ENCODE data around the gene BSND.

Gene BSND

DNA sequence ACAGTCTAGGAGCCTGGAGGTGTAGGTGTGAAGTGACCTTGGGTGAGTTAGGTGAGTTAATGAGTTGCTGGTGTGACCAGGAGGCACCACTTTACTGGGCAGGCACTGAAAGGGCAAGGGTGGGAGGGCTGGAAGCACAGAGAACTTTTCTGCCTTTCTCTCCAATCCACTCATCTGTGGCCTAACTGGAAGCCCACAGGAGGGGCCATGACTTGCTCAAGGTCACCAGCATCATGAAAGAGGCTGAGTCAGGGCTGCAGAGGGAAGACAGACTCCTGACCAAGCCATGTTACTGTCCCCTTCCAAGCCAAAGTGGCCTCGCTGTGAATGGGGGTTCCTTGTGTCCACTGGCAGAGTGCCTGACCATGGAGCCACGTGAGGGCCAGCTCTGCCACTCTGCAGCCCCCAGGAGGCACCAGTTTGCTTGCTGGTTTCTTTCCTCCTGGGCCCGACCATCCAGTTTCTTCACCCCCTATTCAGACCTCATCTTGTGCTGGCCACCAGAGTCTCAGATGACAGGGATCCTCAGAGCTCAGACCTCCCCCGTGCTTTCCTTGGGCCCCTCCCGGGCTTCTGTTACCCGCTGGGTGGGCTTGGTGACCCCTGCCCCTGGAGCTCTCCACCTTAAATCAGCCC lies 4.3 kb upstream of the BSND start:
- no peak for DNase-seq

DNA sequence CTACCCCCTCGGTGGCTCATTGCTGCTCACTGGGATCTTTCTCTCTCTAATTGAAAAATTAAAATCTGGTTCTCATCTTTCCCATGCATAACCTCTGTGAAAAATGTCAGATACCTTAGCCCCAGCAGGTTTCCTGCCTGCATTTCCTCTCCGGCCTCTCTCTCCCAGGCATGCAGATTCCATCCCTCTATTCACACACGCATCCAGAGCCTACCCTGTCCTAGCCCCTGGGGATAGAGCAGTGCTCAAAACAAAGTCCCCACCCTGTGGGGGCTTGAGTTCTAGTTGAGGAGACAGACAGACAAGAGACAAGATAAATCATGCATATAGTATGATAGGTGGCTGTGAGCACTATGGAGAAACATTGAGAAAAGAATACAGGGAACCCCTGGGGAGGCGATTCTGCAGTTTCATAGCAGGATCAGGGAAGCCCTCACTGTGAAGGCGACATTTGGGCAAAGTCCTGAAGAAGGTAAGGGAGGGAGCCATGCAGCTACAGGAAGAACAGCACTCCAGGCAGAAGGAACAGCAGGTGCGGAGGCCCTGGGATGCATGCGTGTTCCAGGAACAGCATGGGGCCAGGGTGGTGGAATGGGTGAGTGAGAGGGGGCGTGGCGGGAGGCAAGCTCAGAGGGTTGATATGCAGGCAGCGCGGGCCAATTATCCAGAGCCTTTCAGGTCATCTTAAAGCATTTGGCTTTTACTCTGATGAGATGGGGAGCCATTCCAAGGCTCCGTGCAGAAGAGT lies 3.5 kb upstream of the BSND start:
- peak; percentile 23 to 31 for DNase-seq

DNA sequence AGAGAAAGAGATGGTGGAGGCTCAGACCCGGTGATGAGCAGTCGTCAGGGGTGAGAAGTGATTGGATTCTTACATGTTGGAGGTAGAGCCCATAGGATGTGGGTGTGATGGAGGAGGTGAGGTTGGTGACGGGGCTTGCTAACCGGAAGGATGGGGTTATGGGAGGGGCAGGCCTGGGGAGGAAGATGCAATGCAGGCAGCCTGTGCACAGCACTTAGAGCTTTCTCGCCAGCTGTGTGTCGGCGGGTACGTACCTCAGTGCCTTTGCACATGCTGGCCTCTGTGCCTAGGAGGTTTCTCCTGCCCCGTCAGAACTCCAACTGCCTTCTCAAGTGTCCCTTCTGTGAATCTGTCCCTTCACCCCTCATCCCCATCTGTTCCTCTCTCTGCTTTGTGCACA lies 2.9 kb upstream of the BSND start:
- no peak for DNase-seq

DNA sequence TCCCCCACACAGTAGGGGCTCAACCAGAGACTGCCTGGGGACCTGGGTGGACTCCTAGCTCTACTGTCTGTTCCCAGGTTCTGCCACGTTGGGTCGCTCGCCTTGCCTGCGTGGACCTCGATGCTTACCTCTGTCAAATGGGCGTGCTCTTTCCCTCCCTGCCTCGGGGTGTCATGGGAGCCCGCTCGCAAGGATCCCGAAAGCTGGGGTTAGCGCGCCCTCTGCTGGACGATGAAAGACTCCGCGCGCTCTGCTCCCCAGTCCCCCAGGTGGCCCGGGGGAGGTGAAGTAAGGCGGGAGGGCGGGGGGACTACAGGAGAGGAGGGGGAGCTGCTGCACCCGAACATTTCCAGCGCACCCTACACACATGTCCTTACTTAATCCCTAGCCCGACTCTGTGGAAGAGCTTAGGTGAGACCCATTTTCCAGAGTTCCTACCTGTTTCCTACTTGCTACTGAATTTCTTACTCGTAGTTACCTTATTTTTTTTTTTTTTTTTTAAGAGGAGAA lies 2.3 kb upstream of the BSND start:
- DNase-seq = peak; percentile 78 to 83

DNA sequence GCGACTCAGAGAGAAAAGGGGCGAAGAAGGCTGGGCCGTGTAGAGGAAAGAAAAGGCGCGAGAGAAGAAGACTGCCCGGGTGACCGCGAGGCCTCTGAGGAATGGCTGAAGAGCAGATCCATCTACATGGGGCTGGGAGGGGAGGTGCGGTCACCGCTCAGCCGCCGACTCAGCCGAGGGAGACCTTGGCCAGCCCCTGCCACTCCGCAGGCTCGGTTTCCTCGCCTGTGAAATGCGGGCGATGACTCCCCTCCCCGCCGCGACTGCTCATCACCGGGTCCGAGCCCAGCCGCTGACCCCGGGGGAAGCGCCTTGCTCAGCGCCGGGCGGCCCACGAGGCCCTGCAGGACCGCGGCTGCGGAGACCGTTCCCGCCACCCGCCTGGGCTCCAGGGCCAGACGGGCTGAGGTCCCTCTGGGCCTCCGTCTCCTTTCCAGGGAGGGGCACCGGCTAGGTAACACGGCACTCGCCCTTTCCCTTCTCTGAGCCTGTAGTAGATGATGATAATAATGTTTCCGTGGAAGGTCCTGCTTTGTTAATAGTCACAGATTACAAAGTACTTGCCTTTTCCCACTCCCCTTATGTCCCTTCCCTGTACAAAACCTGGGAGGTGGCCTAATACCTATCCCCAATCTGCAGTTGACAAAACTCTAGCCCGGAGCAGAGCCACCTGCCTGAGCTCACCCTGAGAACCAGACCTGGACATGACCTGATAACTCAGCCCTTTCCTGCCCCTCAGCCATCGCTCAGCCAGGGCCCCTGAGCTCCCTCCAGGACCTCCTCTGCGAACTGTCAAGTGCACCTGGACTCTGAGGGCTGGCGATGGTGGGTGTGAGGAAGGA lies 1.6 kb upstream of the BSND start:
- DNase-seq = no peak

DNA sequence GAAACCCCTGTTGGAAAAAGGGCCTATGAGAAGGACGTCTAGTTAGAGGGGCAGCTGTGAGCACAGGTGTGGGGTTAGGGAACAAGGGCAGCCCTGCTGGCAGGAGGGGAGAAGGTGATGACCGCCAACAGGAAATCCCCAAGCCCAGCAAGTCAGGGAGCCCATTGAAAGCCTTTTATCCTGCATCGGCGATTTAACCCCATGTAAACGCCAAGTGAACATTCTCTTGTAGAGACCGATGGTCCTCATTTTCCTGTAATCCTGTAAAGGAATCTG lies 1.1 kb upstream of the BSND start:
- no peak for DNase-seq

DNA sequence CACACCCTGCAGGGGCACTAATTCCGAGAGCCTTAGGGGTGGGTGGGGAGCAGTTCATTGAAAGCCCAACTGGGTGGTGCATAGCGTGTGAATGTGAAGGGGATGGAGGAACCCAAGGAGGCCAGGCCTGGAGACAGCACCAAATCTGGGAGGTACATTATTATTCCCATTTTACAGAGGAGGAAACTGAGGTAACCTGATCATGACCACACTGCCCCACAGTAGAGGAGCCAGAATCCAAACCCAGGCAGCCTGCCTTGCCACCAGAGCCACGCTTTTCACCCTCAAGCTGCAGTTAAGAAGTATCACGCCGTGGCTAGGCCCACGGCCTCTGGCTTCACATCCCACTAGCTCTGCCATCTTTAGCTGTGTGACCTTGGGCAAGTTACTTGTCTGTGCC lies 633 bp upstream of the BSND start:
- no peak for DNase-seq

DNA sequence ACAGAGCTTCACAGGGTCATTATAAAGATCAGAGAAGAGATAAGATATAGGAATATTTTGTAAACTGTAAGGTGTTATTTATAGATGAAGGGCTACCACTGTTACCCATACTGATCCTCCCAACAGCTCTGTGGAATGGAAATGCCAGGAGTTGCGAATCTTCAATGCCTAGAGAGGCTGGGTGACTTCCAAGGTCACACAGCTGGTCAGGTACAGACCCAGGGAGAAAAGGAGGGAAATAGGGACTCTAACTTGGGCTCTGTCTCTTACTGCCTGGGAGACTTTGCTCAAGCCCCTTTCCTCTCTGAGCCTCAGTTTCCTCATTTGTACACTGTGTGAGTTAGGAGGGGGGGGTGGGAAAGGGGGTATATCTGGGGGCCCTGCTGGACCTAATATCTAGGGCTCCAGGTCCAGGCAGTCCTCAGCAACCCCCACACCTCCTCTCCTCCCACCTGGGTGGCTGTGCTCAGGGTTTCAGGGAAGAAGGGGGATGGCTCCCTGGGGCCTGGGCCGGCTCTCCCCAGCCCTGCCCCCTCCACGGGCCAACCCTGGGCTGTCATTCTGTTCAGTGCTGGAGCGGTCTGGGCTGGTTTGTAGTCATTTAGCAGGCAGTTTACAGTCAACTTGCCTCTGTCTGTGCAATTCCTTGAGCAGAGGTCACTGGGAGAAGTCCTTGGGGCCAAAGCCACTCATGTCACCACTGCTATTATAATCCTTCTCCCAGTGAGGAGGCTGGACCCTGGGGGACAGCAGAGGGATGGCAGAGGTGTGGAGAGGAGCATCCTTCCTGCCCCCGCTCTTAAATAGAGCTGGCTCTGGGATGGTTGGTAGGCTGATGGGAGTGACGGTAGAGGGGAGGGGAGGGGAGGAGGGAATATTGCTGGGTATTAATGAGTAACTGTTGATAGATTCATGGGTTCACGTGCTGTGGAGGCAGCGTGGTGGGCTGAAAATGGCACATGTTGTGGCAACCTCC lies 1.7 kb downstream of the BSND start:
- DNase-seq = no peak

DNA sequence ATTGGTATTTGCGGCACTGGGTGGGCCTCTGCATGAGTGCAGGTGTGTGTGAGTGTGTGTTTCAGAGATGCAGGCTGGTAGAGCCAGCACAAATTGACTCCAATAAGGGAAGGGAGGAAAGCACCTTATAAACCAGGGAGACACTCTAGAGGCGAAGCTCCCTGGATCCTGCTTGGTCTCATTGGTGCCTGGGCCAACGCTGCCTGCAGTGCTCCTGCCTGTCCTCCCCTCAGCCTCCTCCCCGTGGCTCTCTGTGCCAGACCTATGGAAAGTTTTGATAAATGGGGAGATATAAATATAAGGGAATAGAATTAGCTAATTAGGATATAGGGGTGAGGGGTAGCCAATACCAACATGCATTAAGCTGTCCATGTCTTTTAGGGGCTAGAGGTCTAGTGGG lies 2.6 kb downstream of the BSND start:
- DNase-seq = no peak

DNA sequence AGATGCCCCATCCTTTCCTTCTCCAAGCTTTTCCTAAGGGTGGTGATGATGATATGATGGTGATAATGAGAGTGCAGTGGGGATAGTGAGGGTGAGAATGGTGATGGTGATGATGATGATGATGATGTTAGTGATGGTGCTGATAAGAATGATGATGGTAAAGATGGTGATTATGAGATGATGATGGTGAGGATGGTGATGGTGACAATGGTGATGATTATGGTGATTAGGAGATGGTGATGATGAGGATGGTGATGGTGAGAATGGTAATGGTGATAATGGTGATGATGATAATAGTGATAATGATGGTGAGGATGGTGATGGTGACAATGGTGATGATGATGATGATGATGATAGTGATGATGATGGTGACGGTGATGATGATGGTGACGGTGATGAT lies 4.0 kb downstream of the BSND start:
- DNase-seq = no peak

DNA sequence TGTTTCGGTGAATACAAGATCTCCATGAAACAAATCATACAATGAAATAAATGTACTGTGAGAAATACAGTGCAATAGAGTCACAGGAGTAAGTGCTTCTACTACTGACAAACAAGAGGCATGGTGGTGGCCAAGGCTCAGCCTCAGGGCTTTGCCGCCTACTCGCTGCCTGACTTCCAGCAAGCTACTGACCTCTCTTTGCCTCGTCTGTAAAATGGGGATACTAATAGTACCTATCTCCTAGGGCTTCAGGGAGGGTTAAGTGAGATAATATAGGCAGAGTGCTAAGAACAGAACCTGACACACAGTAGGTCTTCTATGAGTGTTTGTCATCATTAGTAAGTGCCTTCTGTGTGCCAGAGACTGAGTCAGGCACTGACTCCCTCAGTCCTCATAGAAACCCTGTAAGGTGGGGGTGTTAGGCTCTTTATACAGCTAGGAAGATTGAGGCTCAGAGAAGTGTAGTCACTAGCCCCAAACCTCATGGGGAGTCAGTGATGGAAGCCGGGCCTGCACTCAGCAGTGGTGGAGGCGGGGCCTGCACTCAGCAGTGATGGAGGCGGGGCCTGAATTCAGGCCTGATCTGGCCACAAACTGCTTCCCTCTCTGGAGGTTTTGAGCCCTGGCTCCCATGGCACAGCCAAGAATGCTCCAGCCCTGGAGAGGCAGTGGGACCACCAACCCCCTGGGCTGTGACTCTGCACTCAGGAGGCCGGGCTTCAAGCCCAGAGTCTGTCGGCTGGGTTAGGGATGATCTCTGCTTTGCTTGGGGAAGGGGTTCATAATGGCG lies 6.8 kb downstream of the BSND start:
- no peak for DNase-seq

DNA sequence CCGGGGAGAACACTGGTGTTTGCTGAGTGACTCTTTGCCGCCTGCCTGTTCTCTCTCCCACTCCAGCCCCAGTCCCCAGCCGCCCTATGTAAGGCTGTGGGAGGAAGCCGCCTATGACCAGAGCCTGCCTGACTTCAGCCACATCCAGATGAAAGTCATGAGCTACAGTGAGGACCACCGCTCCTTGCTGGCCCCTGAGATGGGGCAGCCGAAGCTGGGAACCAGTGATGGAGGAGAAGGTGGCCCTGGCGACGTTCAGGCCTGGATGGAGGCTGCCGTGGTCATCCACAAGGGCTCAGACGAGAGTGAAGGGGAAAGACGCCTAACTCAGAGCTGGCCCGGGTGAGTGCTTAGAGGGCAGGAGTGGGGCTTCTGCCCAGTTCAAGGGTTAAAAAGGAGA lies 8.2 kb downstream of the BSND start:
- no peak for DNase-seq

DNA sequence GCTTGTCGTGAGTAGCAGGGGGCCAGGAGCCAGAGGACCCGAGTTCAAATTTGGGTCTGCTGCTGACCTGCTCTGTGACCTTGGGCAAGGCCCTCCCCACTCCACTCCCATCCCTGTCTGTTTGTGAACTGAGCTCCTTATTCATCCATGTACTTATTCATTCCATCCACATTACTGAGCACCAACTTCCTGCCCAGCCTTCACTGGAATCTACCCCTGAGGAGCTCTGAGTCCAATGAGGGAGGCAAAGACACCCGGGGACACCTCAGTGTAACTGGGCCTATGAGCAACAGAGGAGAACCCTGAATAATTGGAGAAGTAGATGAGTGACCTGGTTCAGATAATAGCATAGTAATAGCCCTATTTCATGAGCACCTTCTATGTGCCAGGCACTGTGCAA lies 8.9 kb downstream of the BSND start:
- DNase-seq = no peak

DNA sequence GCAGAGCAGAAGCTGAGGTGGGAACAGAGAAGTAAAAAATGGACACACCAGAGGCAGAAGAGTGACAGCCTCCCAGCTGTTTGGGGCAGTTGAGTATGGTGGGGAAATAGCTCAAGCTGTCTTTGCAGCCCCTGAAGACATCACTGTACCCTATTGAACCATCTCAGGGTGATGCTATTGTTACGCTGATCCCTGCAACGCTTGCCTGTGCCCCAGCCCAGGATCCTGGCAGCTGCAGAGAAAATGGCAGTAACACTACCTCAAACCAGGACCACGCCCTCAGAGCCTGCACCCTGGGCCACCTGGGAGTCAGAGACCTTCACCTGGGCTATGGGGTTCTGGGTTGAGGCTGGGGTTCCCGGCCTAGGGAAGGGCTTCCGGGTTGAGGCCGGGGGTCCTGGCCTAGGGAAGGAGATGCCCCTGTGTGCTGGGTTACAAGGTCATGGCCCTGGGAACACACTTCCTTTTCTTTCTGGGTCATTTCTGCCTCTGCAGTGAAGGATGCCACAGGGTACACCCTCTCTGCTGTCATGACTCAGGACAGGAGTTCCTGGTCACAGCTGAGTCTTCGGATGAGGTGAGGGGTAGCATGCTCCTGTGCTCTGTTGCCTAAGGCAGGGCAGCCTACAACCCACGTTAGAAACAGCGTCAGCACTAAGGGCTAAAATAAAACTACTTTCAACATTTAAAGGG lies 11.6 kb downstream of the BSND start:
- DNase-seq = no peak

DNA sequence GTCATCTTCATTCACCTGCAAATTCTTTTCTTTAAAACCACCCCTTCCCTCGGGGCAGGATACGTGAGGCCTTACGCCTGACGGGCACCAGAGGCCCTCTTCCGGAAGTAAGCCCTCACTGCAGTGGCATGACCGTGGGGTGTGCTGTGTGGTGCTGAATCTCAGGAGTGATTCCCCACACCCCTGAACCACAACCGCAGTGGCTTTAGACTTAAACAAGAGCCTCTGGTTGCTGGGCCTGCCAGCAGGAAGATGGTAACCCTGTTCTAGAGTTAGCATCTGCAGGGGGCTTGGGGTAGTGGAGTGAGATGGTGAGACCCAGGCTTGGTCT lies 12.1 kb downstream of the BSND start:
- no peak for DNase-seq

DNA sequence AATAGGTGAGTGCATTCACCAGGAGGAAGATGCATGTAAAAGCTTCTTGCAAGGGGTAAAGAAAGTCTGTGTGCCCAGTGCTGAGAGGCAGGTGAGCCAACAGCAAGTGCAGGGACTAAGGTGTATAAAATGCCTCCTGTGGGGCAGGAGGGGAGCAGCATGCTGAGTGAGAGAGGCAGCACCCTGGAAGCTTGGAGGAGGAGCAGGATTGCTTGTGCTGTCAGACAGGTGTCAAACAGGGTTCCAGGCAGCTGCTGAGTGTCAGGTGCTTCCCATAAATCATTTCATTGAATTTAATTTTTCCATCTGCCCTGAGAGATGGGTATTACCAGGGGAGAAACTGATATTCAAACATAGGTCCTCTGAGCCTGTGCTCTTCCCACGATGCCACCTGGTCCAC lies 13.9 kb downstream of the BSND start:
- DNase-seq = peak; percentile 46 to 66

DNA sequence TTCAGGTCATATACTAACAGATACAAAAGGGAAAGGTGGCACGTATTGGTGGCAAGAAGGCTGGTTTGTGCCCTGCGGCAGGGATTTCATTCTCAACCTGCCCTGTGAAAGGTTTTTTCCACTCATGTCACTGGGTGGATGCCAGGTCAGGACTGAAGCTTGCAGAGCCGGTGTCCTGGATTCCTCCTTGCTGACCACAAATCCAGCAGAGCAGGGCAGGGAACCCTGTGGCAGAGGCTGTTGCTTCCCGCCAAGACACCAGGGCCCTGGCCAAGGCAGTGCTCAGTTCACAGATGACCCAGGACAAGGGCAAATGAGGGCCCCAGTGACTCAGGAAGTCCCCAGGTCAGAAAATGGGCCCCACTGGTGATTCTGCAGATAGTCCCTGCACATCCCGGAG lies 16.4 kb downstream of the BSND start:
- no peak for DNase-seq

DNA sequence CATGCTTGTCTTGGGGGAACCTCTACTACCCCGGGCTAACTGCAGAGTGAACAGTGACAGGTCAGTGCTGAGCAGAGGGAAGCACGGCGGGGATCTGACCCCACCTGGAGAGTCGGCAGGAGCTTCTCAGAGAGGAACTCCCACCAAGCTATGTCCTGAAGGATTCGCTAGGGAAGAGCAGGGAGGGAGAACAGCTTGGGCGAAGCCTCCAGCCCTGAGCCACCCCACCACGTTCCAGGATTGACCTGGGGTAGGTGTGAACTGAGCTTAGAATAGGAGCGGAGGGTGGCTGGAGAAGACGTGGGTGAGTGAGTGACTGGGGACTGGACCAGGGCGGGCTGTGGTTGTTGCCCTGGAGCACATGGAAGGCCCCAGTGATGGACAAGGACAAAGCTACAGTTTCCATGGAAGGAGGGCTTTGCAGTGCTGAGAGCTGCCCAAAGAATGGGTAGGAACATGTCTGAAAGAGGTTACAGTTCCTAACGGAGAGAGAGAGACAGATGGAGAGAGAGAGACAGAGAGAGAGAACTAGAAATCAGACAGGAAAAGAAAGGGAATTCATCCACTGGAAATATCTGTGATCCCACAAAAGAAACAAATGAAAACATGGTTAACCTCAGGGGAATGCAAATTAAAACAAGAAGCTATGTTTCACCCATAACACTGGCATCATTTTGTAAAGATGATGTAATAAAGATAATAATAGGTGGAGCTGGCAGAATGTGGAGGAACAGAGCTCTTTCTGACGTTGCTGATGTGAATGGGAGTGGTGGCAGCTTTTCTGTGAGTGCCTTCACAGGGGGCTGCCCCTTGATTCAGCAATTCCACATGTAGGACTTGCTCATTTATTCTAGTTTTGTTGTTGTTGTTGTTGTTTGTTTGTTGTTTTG lies 17.2 kb downstream of the BSND start:
- no peak for DNase-seq

DNA sequence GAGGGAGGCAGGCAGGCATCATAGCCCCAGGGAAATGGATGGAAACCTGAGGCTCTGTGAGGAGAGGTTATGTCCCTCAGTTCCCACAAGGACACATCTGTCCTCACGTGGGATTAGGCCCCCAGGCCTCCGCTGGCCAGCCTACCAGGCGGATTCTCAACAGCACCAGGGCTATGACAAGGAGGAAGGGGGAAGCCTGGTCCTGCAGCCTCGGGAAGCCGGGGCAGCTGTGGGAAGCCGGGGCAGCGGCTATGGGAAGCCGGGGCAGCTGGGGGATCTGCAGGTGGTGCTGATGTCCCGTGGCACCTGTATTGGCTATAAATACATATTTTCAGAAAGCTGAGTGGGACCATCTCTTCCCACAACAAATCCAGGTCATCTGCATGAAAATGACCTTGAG lies 19.7 kb downstream of the BSND start:
- DNase-seq = peak in 1 of 2 experiments; percentile 18

DNA sequence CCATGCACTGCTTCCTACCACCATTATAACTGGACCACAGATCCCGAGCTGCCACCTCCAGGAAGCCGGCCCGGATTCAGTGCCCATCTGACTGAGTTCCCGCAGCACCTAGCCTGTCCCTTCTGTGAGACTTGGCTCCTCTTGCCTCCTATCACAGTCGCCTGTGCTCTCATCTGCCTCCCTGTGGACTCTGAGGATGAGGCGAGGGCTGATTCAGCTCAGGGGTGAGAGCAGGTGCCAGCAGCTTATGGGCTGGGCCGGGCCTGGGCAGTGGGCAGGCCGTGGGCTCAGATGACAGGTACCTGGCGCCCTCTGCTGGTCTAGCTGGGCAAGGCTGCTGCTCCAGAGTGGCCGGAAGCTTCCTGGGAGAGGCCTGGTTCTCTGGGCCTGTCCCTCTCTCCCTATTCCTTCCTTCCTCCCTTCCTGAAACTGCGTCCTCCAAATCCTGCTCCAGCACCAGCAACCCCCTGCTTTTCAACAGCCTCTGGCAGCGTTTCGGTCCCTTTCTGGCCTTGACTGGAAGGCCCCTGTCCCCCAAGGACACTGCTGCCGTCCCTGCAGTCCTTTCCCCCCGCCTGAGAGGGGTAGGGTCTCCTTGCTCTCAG lies 23.3 kb downstream of the BSND start:
- peak; percentile 95 to 96 for DNase-seq

Measured in SHP77 (cell line).